GM15510 (cell line): ENCODE data around the gene DUT.

Experiments
- POLR2A ChIP-seq: IDR thresholded peaks from 3 replicates; pipeline ENCODE4 v1.6.1; 2011; ENCODE audit warnings: borderline replicate concordance; ENCODE audit not compliant: insufficient read length; ENCODE audit errors: extremely low read depth

Gene DUT

DNA sequence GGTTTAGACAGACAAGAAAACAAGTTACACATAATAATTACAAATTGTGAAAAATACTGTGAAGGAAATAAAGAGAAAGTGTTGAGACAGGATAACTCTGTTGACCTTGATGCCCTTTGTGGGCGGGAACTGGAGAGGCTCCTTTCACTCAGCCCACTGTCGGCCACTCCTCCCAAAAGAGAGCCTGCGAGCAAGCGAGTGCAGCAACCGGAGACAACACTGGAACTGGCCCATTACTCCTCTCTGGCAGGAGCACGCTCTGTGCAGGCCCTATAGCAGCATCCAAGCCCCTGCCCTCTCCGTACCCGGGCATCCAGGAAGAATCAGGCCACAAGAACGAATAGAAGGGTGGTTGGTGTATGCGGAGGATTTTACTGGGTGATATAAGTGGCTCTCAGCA, 16.2 kb upstream of the DUT start:
- no peak for TF ChIP-seq POLR2A

DNA sequence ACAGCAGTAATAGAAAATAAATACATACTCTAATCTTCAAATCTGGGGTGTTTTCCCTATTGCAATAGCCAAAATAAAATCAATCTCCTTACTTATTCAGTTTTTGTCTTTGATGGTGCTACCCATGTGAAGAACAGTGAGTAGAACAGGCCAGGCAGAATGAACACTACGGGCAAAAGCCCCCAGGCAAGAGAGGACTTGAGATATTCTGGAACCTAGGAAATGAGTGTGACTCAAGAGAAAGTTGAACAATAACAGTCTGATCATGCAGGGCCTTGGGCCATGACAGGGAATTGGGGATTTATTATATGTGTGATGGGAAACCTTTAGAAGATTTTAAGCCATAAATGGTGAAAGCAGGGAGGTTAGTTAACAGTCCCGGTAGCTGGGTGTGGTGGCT, 14.0 kb upstream of the DUT start:
- TF ChIP-seq POLR2A = no peak

DNA sequence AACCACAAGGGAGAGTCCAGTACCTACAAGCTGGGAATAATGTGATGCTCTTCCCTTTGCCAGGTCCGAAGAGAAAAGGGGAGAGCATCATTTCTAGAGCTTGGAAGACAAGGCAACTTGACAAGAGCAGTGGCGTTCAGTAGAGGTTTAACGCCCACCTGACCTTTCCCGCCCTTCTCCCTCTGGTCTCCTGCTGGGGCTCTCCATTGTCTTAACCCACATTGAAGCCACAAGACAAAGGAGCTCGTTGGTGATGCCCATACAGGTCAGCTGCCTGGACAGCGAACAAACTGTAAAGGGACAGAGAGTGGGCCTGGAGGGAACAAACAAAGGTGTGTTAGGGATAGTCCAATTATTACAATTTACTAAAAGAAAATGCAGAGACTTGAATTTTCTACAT, 13.1 kb upstream of the DUT start:
- no peak for TF ChIP-seq POLR2A

DNA sequence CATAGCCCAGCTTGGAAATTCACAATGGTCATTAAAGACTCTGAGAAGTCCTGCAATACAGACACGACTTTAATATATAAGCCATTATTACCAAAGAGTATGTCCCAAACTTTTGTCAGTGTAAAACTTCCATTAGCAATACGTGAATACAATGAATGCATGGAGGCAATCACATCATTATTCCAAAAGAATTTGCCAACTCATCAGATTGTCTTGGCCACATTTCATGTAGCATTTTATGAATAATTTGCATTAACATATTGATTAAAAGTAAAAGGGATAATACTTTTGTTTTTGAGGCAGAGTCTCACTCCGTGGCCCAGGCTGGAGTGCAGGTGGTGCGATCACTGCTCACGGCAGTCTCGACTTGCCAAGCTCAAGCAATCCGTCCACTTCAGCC, 7.9 kb upstream of the DUT start:
- no peak for TF ChIP-seq POLR2A

DNA sequence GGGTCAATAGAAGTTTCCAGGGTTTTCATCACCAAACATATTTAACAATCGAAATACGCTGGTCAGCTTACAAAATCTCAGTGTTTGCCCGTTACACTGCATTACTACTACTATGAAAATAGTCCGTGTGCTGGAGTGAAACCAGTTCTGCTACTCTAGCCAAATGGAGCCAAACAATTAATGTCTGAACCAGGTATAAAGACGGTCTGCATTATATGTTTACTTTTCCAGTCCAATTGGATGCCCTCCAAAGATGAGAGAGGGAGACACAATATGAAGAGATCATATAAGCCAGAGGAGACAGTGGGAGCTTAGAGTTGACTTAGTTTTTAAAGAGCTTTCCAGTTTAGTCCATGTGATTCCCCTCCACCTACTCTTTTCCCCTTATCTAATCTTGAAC, 6.3 kb upstream of the DUT start:
- no peak for TF ChIP-seq POLR2A

DNA sequence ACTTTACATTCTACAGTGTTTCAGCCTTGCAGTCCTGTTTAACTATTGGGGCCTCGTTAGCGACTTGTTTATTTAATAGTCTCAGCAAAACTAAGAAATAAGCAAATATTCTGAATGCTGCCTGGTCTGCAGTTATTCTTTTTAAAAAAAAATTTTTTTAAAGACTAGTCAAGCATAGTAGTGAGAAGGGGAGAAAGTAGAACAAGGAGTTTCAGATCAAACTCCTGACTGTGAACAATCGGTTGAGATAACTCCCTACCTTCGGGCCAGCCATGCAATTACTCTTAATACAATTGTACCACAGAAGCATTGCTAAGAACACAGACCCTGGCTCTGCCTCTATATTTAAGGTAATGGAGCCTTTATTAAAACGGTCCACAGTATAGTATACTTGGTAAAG, 5.8 kb upstream of the DUT start:
- no peak for TF ChIP-seq POLR2A

DNA sequence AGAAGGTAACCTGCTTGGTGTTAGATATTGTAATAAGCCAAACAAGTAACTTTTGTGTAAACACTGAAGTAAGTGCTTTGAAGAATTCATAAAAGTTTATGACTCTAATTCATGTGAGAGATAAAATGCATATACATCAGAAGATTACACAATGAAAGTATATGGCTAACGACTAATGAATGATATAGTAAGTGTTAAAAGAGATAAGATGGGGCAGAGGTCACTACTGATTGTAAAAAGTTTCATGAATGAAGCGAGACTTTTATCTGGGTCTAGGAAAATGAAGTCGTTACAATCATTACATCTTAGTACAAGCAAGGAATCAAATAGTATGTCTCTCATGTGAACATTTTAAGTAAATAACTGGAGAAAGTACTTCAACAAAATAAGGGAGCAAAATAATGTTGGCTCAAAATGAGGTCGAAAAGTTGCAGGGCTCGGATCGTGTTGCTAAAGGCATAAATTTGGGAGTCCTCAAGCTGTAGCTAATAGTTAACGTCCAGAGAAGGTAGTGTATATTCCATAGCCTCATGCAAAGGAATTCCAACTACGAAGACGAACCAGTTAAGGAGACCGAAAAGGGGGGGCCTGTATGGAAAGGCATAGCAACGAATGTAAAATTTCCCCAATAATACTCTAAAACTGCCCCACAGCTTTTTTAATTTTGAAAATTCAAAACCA, 984 bp upstream of the DUT start:
- no peak for TF ChIP-seq POLR2A

DNA sequence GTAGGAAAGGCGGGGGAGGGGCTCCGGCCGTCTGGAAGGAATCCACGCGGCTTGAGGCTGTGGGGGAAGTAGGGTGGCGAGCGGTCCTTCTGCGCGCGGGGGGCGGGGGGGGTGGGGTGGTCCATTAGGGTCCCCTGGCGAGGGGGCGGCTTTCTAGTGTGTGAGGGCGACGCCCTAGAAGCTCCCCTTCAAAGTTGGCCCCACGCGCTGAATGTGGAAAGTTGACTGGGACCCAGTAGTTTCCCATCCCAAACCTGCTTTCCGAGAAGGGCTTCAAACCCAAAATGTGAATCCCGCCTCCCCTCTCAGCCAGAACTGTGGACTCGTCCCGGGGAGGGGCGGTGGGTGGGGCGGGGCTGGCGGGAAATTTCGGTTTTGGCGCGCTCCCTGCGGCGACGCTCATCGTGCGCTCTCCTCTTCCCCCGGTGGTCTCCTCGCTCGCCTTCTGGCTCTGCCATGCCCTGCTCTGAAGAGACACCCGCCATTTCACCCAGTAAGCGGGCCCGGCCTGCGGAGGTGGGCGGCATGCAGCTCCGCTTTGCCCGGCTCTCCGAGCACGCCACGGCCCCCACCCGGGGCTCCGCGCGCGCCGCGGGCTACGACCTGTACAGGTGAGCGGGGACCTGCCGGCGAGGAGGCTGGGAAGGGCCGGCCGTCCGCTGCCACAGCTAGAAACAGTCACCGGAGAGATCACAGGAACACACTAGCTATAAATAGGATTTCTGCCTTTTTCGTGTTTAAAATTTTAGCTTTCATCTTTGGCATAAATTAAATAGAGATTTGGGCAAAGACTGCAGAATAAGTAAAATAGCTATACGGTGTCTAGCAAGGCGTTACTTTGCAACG, 790 bp downstream of the DUT start:
- peak; percentile 47 for TF ChIP-seq POLR2A

DNA sequence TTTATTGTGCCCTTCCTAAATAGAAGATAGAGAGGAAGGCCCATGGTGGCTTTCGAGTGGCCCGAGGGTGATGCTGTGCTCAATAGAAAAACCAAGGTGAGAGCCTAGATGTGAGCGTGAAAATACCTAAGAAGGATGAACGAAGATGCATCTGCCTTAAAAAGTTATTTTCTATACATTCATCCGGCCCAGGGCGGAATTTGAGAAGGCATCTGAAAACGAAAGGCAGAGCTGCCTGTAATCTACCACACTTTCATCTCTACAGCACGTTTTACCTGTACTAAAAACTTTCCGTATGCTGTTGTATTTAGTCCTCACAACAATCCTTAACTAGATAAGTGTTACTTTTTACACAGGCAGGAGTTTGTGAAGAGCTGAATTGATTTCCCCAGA, 1.4 kb downstream of the DUT start:
- TF ChIP-seq POLR2A = no peak

DNA sequence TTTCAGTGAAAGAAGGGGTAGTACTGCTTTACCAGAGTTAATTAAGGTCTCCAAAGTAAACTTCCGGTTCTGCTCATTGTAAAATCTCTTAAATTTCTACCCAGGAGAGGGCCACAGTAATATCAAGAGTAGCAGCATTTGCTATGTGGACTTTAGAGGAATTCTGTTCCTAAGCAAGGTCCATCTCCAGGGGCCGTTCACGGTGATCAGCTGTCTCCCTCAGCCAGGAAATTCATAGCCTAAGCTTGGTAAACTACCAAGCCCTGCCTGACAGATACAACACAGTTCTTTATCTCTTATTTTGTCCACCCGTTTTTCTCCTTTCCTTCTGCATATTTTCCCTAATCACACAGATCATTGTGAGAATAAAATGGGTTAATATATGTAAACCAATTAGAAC, 2.3 kb downstream of the DUT start:
- TF ChIP-seq POLR2A = no peak

DNA sequence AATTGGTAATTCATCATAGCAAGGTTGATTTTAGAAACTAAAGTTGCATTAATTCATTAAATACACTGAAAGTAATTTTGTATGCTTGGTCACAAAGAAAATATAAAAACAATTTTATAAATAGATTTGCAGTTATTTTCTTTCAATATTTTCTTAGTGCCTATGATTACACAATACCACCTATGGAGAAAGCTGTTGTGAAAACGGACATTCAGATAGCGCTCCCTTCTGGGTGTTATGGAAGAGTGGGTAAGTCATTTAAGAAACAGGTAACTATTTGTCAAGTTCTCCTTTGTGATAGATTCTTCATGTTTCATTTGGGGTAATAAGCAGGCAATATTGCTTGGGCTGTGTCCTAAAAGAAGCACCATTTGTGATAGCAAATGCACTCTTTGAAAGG, 3.0 kb downstream of the DUT start:
- TF ChIP-seq POLR2A = no peak

DNA sequence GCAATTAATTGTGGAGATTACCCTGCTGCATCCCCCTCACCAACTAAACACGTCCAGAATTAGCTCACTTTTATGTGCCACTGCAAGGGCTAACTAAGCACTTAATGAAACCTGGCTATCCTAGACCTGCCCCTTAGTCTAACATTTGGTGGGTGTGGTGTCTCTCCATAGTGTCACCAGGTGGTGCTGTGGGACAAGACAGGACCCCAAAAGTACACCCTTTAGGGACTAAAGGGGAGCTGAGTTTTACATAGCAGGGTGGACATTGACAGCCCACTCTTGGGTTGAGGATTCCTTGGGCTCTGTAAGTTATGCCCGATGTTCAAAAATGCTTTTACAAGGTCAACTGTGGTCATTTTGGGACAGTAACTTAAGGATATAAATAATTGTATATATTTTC, 5.7 kb downstream of the DUT start:
- no peak for TF ChIP-seq POLR2A

DNA sequence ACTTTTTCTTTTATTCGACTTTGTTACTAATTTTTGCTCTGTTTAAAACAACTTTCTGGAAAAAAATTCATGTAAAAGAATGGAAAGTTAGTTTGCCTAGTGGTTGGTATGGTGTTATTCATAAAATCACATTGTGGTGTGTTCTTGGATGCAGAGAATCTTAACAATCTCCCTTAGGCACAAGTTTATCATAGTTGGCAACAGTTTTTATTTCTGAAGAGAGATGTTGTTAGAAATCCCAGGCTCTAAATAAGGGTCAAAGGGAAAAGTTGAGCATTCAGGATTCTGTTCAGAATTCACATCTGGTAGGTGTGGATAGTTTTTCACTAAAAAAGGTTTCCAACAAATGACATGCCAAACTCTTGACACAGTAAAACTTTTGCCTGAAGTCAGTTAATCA, 6.4 kb downstream of the DUT start:
- no peak for TF ChIP-seq POLR2A

DNA sequence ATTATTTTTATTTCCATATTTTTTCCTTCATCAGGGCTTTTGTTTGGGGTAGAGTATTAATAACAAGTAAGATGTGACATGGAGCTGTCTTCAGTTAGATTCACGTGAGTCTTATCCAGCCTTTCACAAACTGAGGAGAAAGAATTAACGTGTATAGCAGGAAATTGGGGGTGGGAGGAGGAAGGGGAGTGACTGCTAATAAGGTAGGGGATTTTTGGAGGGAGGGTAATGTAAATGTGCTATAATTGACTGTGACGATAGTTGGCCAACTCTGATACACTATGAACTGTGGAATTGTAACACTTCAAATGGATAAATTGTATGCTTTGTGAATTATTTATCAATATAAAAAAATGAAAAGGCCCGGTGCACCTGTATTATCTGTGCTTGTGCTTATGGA, 8.9 kb downstream of the DUT start:
- no peak for TF ChIP-seq POLR2A

DNA sequence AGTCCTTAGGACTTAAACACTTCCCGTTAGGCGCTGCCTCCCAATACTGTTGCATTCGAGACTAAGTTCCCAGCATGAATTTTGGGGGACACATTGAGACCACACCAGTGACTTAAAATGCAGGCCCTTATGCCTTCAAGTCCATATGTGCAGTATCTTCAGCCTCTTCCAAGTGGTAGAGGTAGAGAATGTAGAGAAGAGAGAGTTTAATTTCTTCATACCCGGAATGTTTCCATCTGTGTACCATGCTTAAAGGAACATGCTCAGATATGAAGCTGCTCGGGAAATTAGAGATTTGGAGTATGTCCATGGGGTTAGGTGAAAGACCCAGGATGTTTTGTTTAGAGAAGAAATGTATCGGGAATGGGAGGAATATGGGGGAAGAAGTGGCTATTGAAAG, 12.6 kb downstream of the DUT start:
- TF ChIP-seq POLR2A = no peak

DNA sequence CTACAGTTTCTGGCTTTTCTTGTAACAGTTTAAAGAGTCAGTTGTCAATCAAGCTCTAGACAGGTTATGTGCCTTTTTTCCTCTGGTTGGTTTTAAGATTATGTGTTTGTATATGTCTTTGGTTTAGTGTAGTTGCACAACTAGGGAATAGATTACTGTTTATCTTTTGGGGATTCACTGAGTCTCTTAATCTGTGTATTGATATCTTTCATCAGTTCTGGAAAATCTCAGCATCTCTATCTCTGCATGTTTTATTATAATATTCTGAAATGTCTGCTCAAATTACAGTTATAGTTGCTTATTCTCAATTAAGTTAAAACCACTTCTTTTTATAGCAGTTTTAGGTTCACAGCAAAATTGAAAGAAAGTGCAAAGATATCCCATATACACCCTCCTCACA, 14.3 kb downstream of the DUT start:
- no peak for TF ChIP-seq POLR2A

DNA sequence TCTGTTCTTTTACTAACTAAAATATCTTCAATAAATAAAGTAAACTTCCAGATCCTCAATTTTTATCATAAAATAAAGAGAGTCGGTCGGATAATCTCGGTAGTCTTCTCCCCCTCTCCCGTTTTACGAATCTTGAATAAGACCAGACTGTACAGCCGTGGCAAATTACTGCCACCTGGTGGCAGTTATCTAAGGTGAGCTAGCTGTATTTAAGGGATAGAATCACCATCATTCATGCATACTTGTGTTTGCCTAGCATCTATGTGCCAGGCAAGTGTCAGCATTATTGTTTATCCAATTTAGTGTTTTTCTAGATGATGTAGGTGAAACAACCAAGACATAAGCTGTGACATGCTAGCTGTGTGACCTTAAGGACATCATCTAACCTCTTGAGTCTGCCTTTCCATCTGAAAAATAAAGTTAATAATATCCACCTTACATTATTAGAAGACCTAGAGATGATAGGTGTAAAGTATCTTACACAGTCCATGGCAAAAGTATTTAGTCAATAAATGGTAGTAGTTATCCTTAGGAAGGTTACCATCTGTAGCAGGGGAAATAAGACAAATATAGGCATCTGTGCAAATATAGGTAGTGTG, 21.3 kb downstream of the DUT start:
- TF ChIP-seq POLR2A = no peak

DNA sequence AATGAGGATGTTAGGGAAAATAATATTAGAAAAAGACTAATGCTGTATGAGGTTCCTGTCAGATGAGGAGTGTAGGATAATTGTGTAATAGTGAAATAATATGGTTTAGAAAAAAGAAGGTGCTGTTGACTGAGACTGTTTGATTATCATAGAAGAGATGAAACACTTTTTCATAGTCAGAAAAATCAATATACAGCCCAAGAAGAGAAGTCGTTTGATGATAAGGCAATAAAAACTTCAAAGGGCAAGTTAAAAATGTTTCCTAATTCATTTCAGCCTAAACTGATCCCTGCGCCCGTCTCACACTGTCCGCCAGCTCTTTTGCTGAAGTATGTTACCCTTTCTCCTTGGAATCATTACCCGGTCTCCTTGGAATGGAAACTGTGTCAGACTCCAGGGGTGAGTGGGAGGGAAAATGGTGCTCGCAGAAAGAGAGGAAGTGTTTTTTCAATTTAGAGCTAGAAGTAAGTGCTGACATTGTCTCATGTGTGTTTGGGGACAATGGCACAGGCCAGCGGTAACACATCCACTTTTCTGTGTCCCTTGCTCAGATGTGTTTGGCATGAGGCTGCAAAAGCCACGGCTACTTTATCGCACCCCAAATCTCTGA, 23.6 kb downstream of the DUT start:
- TF ChIP-seq POLR2A = no peak
